Measurements from ENCODE around the gene PCGF3.
A peak's percentile ranks its signal among the peaks of the same experiment; 100 is the strongest.

Gene PCGF3

DNA sequence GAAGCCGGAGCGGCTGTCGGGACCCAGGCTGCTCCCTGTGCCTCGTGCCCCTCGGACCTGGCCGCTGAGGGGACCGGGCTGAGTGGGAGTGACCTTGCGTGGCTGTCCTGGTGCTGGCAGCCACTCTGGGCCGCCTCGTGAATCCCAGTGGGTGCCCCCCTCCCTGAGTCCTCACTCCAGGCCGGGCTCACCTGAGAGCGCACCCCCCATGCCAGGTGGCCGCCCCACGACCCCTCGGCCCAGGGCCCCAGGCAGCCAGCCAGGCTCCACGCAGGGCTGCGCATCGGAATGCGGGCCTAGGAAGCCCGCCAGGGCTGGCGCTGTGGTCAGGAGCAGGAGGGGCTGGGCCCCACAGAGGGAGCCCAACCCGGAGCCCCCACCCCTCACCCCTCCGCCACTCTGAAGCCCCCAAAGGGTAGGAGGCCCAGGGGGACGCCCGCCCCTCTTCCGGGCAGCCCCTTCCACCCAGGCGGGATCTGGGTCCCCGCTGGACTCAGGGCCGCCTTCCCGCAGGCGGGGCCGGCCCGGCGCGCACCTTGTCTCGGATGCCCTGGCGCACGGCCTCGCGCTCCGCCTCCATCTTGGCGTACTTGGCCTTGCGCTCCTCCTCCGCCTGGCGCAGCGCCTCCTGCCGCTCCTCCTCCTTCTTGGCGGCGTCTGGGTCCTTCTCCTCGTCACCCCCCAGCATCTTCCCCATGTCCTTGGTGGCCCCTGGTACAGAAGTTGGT lies 86.4 kb downstream of the PCGF3 start:
- no peak overlapping the region for H3K9ac ChIP-seq (ENCODE audit: insufficient read length, low read depth)
- peaks cover 41% of the 10 kb centered on the region for H3K4me1 ChIP-seq (ENCODE audit: insufficient read depth, insufficient read length)
- H3K36me3 ChIP-seq (ENCODE audit: insufficient read depth, insufficient read length, low read length): no peaks in the 10 kb centered on the region
- no peaks in the 10 kb centered on the region for H3K9me3 ChIP-seq (ENCODE audit: insufficient read depth, low read length)
- no peak for TF ChIP-seq SUZ12 (IDR thresholded peaks at IDR 0.05; ENCODE audit: extremely low read depth, insufficient read depth, insufficient read length)
- no peak for TF ChIP-seq ZNF274 (IDR thresholded peaks at IDR 0.05; ENCODE audit: low read depth, low read length)
- no peak for DNase-seq (ENCODE audit: low read depth, low spot score)
- H3K4me3 ChIP-seq (ENCODE audit: insufficient read length, low read depth): no peak overlapping the region
- H3K27me3 ChIP-seq (ENCODE audit: insufficient read depth, insufficient read length): peaks cover 51% of the 10 kb centered on the region

- no peaks in the 10 kb centered on the region for H3K36me3 ChIP-seq (ENCODE audit: insufficient read depth, insufficient read length, low read length)
- H3K9me3 ChIP-seq (ENCODE audit: insufficient read depth, low read length): no peaks in the 10 kb centered on the region
- peak overlapping the region; percentile 39 for H3K9ac ChIP-seq (ENCODE audit: insufficient read length, low read depth)
- H3K27me3 ChIP-seq (ENCODE audit: insufficient read depth, insufficient read length): peaks cover 53% of the 10 kb centered on the region
- TF ChIP-seq SUZ12 (IDR thresholded peaks at IDR 0.05; ENCODE audit: extremely low read depth, insufficient read depth, insufficient read length): no peak
- H3K4me3 ChIP-seq (ENCODE audit: insufficient read length, low read depth): no peak overlapping the region
- H3K4me1 ChIP-seq (ENCODE audit: insufficient read depth, insufficient read length): peaks cover 36% of the 10 kb centered on the region
- no peak for DNase-seq (ENCODE audit: low read depth, low spot score)
Measured at GRCh38 chr4:792626-793092, 87.0 kb downstream of the PCGF3 start.

GRCh38 chr4:793093-793861 lies 87.6 kb downstream of the PCGF3 start:
- no peak for DNase-seq (ENCODE audit: low read depth, low spot score)
- TF ChIP-seq ZNF274 (IDR thresholded peaks at IDR 0.05; ENCODE audit: low read depth, low read length) (no peak), YY1 (IDR thresholded peaks at IDR 0.05; ENCODE audit: insufficient read depth, insufficient read length) (no peak), SUZ12 (IDR thresholded peaks at IDR 0.05; ENCODE audit: extremely low read depth, insufficient read depth, insufficient read length) (no peak)
- peak overlapping the region; percentile 39 for H3K9ac ChIP-seq (ENCODE audit: insufficient read length, low read depth)
- peaks cover 36% of the 10 kb centered on the region for H3K4me1 ChIP-seq (ENCODE audit: insufficient read depth, insufficient read length)
- H3K9me3 ChIP-seq (ENCODE audit: insufficient read depth, low read length): no peaks in the 10 kb centered on the region
- peaks cover 53% of the 10 kb centered on the region for H3K27me3 ChIP-seq (ENCODE audit: insufficient read depth, insufficient read length)
- no peak overlapping the region for H3K4me3 ChIP-seq (ENCODE audit: insufficient read length, low read depth)
- H3K36me3 ChIP-seq (ENCODE audit: insufficient read depth, insufficient read length, low read length): no peaks in the 10 kb centered on the region

DNA sequence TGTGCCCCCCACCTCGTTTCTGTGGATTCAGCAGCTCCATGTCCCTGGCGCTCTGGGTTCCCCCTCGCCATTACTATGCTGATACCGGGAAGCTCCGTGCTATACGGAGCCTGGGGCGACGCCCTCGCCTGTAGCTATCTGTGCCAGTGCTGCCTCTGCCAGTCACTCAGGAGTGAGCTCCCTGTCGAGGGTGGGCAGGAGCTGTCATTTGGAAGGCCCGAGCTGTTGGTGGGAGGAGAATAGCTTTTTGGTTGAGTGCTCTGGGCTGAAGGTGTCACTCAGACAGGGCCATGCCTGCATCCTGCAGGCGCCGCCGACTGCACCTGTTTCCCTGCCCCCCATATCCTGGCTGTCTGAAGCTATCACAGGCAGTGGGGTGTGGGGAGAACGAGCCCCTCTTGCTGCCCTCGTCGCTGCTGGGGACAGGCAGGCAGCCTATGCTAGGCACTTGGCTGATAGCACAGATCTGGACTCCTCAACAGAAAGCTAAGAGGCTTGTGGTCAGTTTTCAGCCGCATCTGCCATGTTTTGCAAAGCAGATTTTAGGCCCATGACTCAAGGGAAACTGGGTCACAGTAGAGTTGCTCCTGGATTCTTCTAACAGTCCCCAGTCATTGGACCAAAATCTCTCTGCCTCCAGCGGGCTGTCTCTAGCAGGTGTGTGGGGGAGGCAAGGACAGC lies 88.4 kb downstream of the PCGF3 start:
- peaks cover 32% of the 10 kb centered on the region for H3K4me1 ChIP-seq (ENCODE audit: insufficient read depth, insufficient read length)

GRCh38 chr4:794900-795725 lies 89.5 kb downstream of the PCGF3 start:
- Histone ChIP-seq H3K9ac (ENCODE audit: insufficient read length, low read depth) (peak overlapping the region; percentile 15), H3K27me3 (ENCODE audit: insufficient read depth, insufficient read length) (peaks cover 50% of the 10 kb centered on the region), H3K4me3 (ENCODE audit: insufficient read length, low read depth) (peak overlapping the region; percentile 51), H3K9me3 (ENCODE audit: insufficient read depth, low read length) (no peaks in the 10 kb centered on the region), H3K4me1 (ENCODE audit: insufficient read depth, insufficient read length) (peaks cover 32% of the 10 kb centered on the region), H3K36me3 (ENCODE audit: insufficient read depth, insufficient read length, low read length) (no peaks in the 10 kb centered on the region)
- TF ChIP-seq SUZ12 (IDR thresholded peaks at IDR 0.05; ENCODE audit: extremely low read depth, insufficient read depth, insufficient read length) (peak; percentile 82), ZNF274 (IDR thresholded peaks at IDR 0.05; ENCODE audit: low read depth, low read length) (no peak), YY1 (IDR thresholded peaks at IDR 0.05; ENCODE audit: insufficient read depth, insufficient read length) (no peak)
- DNase-seq (ENCODE audit: low read depth, low spot score): no peak

More for the DNA sequence above, 88.4 kb downstream of the PCGF3 start:
- Histone ChIP-seq H3K4me3 (ENCODE audit: insufficient read length, low read depth) (no peak overlapping the region), H3K27me3 (ENCODE audit: insufficient read depth, insufficient read length) (peaks cover 53% of the 10 kb centered on the region), H3K9me3 (ENCODE audit: insufficient read depth, low read length) (no peaks in the 10 kb centered on the region), H3K36me3 (ENCODE audit: insufficient read depth, insufficient read length, low read length) (no peaks in the 10 kb centered on the region), H3K9ac (ENCODE audit: insufficient read length, low read depth) (no peak overlapping the region)
- TF ChIP-seq YY1 (IDR thresholded peaks at IDR 0.05; ENCODE audit: insufficient read depth, insufficient read length) (no peak), ZNF274 (IDR thresholded peaks at IDR 0.05; ENCODE audit: low read depth, low read length) (no peak), SUZ12 (IDR thresholded peaks at IDR 0.05; ENCODE audit: extremely low read depth, insufficient read depth, insufficient read length) (no peak)
- DNase-seq (ENCODE audit: low read depth, low spot score): no peak

- Histone ChIP-seq H3K9ac (ENCODE audit: insufficient read length, low read depth) (peak overlapping the region; percentile 15), H3K9me3 (ENCODE audit: insufficient read depth, low read length) (no peaks in the 10 kb centered on the region), H3K4me1 (ENCODE audit: insufficient read depth, insufficient read length) (peaks cover 27% of the 10 kb centered on the region), H3K27me3 (ENCODE audit: insufficient read depth, insufficient read length) (peaks cover 46% of the 10 kb centered on the region), H3K36me3 (ENCODE audit: insufficient read depth, insufficient read length, low read length) (no peaks in the 10 kb centered on the region), H3K4me3 (ENCODE audit: insufficient read length, low read depth) (peak overlapping the region; percentile 51)
- DNase-seq (ENCODE audit: low read depth, low spot score): no peak
- TF ChIP-seq ZNF274 (IDR thresholded peaks at IDR 0.05; ENCODE audit: low read depth, low read length) (no peak), SUZ12 (IDR thresholded peaks at IDR 0.05; ENCODE audit: extremely low read depth, insufficient read depth, insufficient read length) (peak; percentile 18), YY1 (IDR thresholded peaks at IDR 0.05; ENCODE audit: insufficient read depth, insufficient read length) (no peak)
Measured at GRCh38 chr4:795726-796119, 90.1 kb downstream of the PCGF3 start.
